A549 (cell line): ENCODE data around the gene IPO9.
"Not testable (repeated sequence)": the region's sequence is repeated elsewhere in the genome, so short reads cannot be mapped to it uniquely, and the experiment has no call there.

Source experiments
- EP300 ChIP-seq, 2 experiments: fragments of >200 bp; sonication (Bioruptor Twin); formaldehyde crosslinking; IDR thresholded peaks; 2 replicates in 1 of 2; 3 replicates in 1 of 2; pipeline ENCODE4 v1.6.1; 2016 to 2017
- PHF8 ChIP-seq: fragments of 200-600 bp; sonication (generic); IDR thresholded peaks from 2 replicates; pipeline ENCODE4 v1.6.1; 2016; ENCODE audit warnings: low read depth, mild to moderate bottlenecking, antibody characterized with exemption, moderate library complexity, borderline replicate concordance
- POLR2A ChIP-seq: IDR thresholded peaks from 2 replicates; pipeline ENCODE4 v1.6.1; 2012; ENCODE audit warnings: mild to moderate bottlenecking, low read length
- RAD21 ChIP-seq, 2 experiments: fragments of >200 bp in 1 of 2; sonication (Bioruptor Twin) in 1 of 2; formaldehyde crosslinking in 1 of 2; IDR thresholded peaks in 1 of 2; conservative IDR thresholded peaks in 1 of 2; 2 replicates in 1 of 2; 3 replicates in 1 of 2; pipeline ENCODE4 v1.6.1; 2012 to 2018; ENCODE audit warnings: inconsistent platforms in 1 of 2
- RFX5 ChIP-seq: fragments of 450-650 bp; IDR thresholded peaks from 2 replicates; pipeline ENCODE4 v1.7.1; 2014; ENCODE audit warnings: antibody characterized with exemption, mild to moderate bottlenecking, moderate library complexity
- TF ChIP-seq, protein P1 (sequence below): fragments of >200 bp; sonication (Bioruptor Twin); formaldehyde crosslinking; IDR thresholded peaks from 3 replicates; pipeline ENCODE4 v1.5.1; 2016
- TF ChIP-seq, protein P2 (sequence below): IDR thresholded peaks from 2 replicates; pipeline ENCODE4 v1.6.1; 2012
- TF ChIP-seq, protein P3 (sequence below): fragments of 150-350 bp; IDR thresholded peaks from 2 replicates; pipeline ENCODE4 v1.6.1; 2014; ENCODE audit warnings: low read depth, mild to moderate bottlenecking, low read length

DNA sequence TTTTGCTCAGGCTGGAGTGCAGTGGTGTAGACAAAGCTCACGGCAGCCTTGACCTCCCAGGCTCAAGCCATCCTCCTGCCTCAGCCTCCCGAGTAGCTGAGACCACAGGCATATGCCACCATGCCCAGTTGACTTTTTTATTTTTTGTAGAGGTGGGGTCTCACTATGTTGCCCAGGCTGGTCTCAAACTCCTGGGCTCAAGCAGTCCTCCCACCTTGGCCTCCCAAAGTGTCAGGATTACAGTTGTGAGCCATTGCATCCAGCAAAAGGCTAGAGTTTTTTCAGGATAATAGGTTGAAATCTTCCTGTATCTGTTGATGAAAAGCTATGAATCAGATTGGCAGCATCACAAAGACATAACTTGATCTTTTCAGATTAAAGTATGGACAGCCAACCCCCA lies 27.8 kb downstream of the IPO9 start:
- not testable (repeated sequence) for TF ChIP-seq POLR2A; EP300 (IDR thresholded peaks at IDR 0.05); RAD21 (conservative IDR thresholded peaks at IDR 0.05 in 1 of 2, IDR thresholded peaks at IDR 0.05 in 1 of 2); PHF8; RFX5
- TF ChIP-seq, protein P1, sequence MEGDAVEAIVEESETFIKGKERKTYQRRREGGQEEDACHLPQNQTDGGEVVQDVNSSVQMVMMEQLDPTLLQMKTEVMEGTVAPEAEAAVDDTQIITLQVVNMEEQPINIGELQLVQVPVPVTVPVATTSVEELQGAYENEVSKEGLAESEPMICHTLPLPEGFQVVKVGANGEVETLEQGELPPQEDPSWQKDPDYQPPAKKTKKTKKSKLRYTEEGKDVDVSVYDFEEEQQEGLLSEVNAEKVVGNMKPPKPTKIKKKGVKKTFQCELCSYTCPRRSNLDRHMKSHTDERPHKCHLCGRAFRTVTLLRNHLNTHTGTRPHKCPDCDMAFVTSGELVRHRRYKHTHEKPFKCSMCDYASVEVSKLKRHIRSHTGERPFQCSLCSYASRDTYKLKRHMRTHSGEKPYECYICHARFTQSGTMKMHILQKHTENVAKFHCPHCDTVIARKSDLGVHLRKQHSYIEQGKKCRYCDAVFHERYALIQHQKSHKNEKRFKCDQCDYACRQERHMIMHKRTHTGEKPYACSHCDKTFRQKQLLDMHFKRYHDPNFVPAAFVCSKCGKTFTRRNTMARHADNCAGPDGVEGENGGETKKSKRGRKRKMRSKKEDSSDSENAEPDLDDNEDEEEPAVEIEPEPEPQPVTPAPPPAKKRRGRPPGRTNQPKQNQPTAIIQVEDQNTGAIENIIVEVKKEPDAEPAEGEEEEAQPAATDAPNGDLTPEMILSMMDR = not testable (repeated sequence)
- TF ChIP-seq, protein P2, sequence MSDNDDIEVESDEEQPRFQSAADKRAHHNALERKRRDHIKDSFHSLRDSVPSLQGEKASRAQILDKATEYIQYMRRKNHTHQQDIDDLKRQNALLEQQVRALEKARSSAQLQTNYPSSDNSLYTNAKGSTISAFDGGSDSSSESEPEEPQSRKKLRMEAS = not testable (repeated sequence)
- TF ChIP-seq, protein P3, sequence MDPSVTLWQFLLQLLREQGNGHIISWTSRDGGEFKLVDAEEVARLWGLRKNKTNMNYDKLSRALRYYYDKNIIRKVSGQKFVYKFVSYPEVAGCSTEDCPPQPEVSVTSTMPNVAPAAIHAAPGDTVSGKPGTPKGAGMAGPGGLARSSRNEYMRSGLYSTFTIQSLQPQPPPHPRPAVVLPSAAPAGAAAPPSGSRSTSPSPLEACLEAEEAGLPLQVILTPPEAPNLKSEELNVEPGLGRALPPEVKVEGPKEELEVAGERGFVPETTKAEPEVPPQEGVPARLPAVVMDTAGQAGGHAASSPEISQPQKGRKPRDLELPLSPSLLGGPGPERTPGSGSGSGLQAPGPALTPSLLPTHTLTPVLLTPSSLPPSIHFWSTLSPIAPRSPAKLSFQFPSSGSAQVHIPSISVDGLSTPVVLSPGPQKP = not testable (repeated sequence)
